OCI-LY1 (cell line): ENCODE data around the gene FOXD4.
"Not testable (repeated sequence)": the region's sequence is repeated elsewhere in the genome, so short reads cannot be mapped to it uniquely, and the experiment has no call there.

Source experiments
- EZH2 ChIP-seq: fragments of 200-600 bp; sonication (generic), shearing (Covaris generic); IDR thresholded peaks from 2 replicates; pipeline ENCODE4 v1.8.0; 2017; ENCODE audit warnings: borderline replicate concordance, mixed run types, mild to moderate bottlenecking, antibody characterized with exemption, low read length, moderate library complexity, mixed read lengths
- TF ChIP-seq, protein P1 (sequence below): fragments of 200-600 bp; sonication (generic), shearing (Covaris generic); IDR thresholded peaks from 2 replicates; pipeline ENCODE4 v1.5.1; 2017; ENCODE audit warnings: mild to moderate bottlenecking, antibody characterized with exemption, low read length, moderate library complexity, mixed read lengths

DNA sequence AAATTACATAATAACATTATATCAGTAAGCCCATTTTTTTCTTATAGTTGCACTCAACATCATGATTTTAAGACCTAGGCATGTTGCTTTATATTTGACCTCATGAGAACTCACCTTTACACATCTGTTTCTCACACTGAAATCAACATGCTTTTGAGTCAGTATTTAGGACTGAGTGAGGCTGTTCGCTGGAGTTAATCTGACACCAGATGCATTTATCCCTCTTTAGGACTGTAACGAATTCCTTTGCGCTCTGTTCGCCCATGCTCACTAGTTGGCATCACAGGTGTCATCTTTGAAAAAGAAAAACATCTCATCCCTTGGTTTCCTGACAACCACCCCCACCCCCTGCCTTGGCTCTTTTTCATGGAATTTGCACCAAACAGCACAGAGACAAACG is 24.3 kb downstream of the FOXD4 start:
- TF ChIP-seq, protein P1, sequence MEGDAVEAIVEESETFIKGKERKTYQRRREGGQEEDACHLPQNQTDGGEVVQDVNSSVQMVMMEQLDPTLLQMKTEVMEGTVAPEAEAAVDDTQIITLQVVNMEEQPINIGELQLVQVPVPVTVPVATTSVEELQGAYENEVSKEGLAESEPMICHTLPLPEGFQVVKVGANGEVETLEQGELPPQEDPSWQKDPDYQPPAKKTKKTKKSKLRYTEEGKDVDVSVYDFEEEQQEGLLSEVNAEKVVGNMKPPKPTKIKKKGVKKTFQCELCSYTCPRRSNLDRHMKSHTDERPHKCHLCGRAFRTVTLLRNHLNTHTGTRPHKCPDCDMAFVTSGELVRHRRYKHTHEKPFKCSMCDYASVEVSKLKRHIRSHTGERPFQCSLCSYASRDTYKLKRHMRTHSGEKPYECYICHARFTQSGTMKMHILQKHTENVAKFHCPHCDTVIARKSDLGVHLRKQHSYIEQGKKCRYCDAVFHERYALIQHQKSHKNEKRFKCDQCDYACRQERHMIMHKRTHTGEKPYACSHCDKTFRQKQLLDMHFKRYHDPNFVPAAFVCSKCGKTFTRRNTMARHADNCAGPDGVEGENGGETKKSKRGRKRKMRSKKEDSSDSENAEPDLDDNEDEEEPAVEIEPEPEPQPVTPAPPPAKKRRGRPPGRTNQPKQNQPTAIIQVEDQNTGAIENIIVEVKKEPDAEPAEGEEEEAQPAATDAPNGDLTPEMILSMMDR = not testable (repeated sequence)
- not testable (repeated sequence) for TF ChIP-seq EZH2
